LNCaP clone FGC (cell line): Measurements from ENCODE around the gene CPED1.

Source experiments
- DNase-seq: peaks from one replicate; pipeline ENCODE4 v3.0.0-alpha.2; 2011; ENCODE audit warnings: low read depth
- H3K4me3 ChIP-seq: 2 replicates; pipeline ENCODE4 v1.5.1; 2011; ENCODE audit warnings: mild to moderate bottlenecking, low read depth, low read length, control low read depth
- TF ChIP-seq, protein P1 (sequence below): IDR thresholded peaks from 2 replicates; pipeline ENCODE4 v1.5.1; 2012; ENCODE audit warnings: mild to moderate bottlenecking; ENCODE audit not compliant: control insufficient read depth, insufficient read depth; ENCODE audit errors: extremely low read depth

Gene CPED1

DNA sequence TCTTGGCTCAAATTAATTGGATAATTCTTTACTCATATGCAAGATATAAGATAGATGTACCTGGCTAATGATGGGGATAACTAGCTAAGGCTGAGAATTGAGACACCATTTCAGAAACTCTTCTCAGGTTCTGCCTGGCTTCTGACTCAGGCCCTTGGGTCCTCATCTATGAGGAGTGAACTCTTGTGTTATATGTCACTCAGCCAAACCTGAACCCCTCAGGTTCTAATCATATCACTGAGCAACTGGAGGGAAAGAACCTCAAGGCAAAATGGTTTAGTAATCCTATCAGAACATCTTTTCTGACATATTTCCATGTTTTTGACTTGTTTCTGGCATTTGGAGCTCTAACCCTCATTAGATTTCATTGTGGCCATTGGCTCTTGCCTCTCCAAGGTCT, 100.4 kb downstream of the CPED1 start:
- TF ChIP-seq, protein P1, sequence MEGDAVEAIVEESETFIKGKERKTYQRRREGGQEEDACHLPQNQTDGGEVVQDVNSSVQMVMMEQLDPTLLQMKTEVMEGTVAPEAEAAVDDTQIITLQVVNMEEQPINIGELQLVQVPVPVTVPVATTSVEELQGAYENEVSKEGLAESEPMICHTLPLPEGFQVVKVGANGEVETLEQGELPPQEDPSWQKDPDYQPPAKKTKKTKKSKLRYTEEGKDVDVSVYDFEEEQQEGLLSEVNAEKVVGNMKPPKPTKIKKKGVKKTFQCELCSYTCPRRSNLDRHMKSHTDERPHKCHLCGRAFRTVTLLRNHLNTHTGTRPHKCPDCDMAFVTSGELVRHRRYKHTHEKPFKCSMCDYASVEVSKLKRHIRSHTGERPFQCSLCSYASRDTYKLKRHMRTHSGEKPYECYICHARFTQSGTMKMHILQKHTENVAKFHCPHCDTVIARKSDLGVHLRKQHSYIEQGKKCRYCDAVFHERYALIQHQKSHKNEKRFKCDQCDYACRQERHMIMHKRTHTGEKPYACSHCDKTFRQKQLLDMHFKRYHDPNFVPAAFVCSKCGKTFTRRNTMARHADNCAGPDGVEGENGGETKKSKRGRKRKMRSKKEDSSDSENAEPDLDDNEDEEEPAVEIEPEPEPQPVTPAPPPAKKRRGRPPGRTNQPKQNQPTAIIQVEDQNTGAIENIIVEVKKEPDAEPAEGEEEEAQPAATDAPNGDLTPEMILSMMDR = no peak
- no peak for DNase-seq
- H3K4me3 ChIP-seq = no peak overlapping the region

DNA sequence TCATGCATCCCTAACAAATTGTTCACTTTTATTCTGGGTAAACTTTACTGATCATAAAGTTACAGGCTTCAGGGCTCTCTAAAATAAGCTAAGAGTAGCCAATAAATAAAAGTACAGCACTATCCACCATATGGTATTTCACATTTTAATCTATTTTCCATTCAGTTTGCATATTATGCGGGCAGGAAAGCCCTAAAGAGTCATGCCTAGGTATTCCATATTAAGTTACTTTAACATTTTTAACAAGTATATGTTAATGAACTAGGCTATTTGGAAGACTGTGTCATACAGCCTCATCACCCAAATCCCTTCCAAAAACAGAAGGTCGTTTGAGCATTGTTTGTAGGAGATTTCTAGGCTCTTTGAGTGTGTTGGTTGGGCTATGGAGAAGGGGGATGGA, 106.3 kb downstream of the CPED1 start:
- no peak for DNase-seq
- no peak overlapping the region for H3K4me3 ChIP-seq
- TF ChIP-seq, protein P1 = no peak

DNA sequence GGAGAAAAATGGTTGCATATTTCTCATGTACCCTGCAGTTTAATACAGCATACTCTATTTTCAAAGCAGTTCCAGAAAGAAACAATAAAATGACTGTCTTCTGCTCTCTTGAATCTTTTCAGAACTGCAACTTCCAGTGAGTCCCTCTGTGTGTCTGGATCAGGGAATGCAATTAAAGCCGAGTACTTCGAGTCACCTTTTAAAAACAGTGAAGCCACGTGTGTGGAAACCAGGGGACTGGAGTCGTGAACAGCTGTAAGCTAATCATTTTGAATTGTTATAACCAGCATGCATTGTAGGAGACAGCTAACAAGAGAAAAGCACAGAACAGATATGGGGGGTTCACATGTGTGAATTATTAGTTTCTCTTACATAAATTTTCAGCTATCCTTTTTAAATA, 109.1 kb downstream of the CPED1 start:
- DNase-seq = no peak
- H3K4me3 ChIP-seq = no peak overlapping the region
- TF ChIP-seq, protein P1 = no peak

DNA sequence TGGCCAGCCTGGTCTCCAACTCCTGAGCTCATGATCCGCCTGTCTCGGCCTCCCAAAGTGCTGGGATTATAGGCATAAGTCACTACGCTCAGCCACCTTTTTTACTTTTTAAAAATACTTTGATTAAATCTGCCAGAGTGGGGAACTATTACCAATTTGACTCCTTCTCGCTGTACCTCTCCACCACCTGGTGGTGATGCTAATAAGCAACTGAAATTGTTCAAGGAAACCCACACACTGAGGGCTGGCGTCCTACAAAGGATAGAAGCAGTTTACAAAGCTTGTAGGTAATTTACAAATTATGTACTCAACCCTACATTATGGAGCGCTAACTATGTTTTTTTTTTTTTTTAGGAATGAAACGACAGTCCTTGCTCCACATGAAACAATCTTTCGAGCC, 111.1 kb downstream of the CPED1 start:
- no peak overlapping the region for H3K4me3 ChIP-seq
- TF ChIP-seq, protein P1 = peak; percentile 21; the same call in 1 of the 2 replicates
- DNase-seq = no peak

DNA sequence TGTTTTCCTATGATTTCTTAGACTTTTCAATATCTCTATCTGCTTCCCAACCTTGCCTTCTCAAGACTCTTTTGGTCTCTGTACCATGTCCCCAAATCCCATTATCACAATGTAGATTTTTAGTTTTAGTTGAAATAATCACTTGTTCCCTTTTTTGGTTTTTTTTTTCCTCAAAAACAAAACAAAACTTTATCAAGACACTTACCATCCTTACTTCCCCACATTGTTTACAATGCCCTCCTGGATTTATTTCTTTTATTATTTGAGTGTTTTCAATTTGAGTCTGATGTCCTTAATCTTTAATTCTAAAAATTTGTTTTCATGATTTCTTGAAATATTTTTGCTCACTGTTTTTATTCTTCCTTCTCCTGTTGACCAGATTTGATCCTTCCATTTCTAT, 112.6 kb downstream of the CPED1 start:
- H3K4me3 ChIP-seq = no peak overlapping the region
- no peak for DNase-seq
- TF ChIP-seq, protein P1 = no peak

DNA sequence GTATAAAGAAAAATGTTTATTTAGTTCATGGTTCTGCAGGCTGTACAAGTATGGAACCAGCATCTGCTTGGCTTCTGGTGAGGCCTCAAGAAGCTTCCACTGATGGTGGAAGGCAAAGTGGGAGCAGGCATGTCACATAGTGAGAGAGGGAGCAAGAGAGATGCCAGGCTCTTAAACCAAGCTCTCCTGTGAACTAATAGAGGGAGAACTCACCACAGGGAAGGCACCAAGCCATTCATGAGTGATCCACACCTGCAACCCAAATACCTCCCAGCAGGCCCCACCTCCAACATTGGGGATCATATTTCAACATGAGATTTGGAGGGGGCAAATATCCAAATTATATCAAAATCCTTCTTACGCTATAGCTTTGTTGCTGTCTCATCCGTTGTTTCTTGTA, 113.1 kb downstream of the CPED1 start:
- DNase-seq = no peak
- no peak overlapping the region for H3K4me3 ChIP-seq
- TF ChIP-seq, protein P1 = no peak

DNA sequence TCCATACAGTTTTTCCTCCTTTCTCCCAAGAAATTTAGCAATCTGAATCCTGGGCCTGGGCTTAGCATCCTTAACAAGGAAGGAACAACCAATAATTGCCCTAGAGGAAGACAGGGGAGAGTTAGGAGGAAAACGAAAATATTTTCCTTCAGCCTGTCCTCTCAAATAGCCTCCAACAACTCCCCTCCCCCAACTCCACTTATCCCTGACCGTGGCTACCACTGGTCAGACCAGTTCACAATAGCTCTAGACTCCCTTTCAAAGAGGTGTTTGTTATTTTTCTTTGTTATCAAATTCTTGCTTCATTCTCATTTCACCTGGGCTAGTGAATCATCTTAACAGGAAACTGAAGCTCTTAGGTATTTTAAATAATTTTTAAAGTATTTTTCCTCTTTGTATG, 114.1 kb downstream of the CPED1 start:
- TF ChIP-seq, protein P1 = no peak
- no peak for DNase-seq
- no peak overlapping the region for H3K4me3 ChIP-seq
